GM23338 (cell line): Measurements from ENCODE around the gene NRN1.

Experiments
- CREB1 ChIP-seq: fragments of 250-450 bp; sonication (Bioruptor Pico); IDR thresholded peaks from 2 replicates; pipeline ENCODE4 v1.5.0; 2020; ENCODE audit warnings: low read depth, mild to moderate bottlenecking, moderate library complexity
- EZH2 ChIP-seq: fragments of 200-600 bp; sonication (generic); IDR thresholded peaks from one replicate; pipeline ENCODE4 v1.8.0; 2017; ENCODE audit warnings: antibody characterized with exemption, mild to moderate bottlenecking, low read depth; ENCODE audit not compliant: unreplicated experiment
- EZH2phosphoT487 ChIP-seq: fragments of 200-600 bp; sonication (generic); IDR thresholded peaks from one replicate; pipeline ENCODE4 v1.8.1; 2018; ENCODE audit warnings: antibody characterized with exemption; ENCODE audit not compliant: unreplicated experiment
- JUNB ChIP-seq: IDR thresholded peaks from one replicate; pipeline ENCODE4 v1.6.1; 2016; ENCODE audit warnings: antibody characterized with exemption; ENCODE audit not compliant: unreplicated experiment
- NANOG ChIP-seq: IDR thresholded peaks from 2 replicates; pipeline ENCODE4 v1.6.1; 2016; ENCODE audit warnings: antibody characterized with exemption, borderline replicate concordance
- POLR2AphosphoS5 ChIP-seq: IDR thresholded peaks from 2 replicates; pipeline ENCODE4 v1.6.1; 2016; ENCODE audit warnings: antibody characterized with exemption, low read depth
- STAT1 ChIP-seq: IDR thresholded peaks from one replicate; pipeline ENCODE4 v1.6.1; 2016; ENCODE audit warnings: antibody characterized with exemption; ENCODE audit not compliant: unreplicated experiment
- ZNF114 ChIP-seq: fragments of 250-450 bp; sonication (Bioruptor Pico); IDR thresholded peaks from 2 replicates; pipeline ENCODE4 v1.5.0; 2020; ENCODE audit warnings: mild to moderate bottlenecking, moderate library complexity
- ZNF331 ChIP-seq: fragments of 250-450 bp; sonication (Bioruptor Pico); IDR thresholded peaks from 2 replicates; pipeline ENCODE4 v1.5.0; 2020; ENCODE audit warnings: low read depth, mild to moderate bottlenecking, moderate library complexity
- TF ChIP-seq, protein P1 (sequence below), 2 experiments: fragments of 200-600 bp in 1 of 2; sonication (generic) in 1 of 2; conservative IDR thresholded peaks; 2 replicates each; pipeline versions ENCODE4 v1.5.1 to v1.6.1; 2016 to 2017; ENCODE audit warnings: antibody characterized with exemption in 2 of 2, low read depth in 2 of 2, mild to moderate bottlenecking in 2 of 2, moderate library complexity in 1 of 2
- TF ChIP-seq, protein P2 (sequence below): IDR thresholded peaks from one replicate; pipeline ENCODE4 v1.6.1; 2018; ENCODE audit warnings: antibody characterized with exemption; ENCODE audit not compliant: unreplicated experiment
- TF ChIP-seq, protein P3 (sequence below): IDR thresholded peaks from 2 replicates; pipeline ENCODE4 v1.6.1; 2016; ENCODE audit warnings: antibody characterized with exemption
- TF ChIP-seq, protein P4 (sequence below): fragments of 250-450 bp; sonication (Bioruptor Pico); IDR thresholded peaks from 2 replicates; pipeline ENCODE4 v1.5.0; 2020; ENCODE audit warnings: mild to moderate bottlenecking, moderate library complexity

DNA sequence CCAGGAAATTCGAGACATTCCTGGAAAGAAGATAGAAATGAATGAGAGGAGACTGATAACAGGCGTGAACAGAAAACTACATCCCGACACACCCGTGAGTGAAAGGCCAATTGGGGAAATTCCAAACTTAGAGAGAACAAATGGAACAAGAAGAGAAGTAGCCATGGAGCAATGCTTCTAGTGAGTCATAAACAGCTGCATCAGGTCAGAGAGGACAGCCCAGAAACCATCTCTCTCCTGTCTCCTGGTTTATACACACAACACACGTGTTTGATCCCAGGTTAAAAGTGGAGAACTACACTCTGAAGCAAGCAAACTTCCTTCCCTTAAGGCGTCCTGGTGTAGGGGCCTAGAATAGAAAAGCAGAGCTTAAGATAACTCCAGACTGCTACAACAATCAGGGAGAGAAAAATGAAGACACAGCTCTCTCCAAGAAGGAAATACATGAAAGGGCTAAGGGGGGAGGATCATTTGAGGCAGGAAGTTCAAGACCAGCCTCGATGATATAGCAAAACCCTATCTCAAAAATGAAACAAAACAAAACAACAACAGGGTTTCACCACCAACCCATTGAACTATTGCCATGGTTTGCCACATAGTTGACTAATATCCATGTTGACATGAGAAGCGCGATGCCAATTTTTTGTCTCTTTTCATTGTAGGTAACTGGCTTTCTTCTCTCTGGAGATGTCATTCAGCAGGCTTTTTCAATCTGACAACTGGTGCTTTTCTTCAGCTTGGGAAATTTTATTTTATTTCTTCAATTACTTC lies 26.9 kb downstream of the NRN1 start:
- TF ChIP-seq ZNF331 (CRISPR knock-in tag) (no peak), CREB1 (no peak), EZH2phosphoT487 (no peak), EZH2 (no peak), ZNF114 (CRISPR knock-in tag) (no peak), POLR2AphosphoS5 (no peak), NANOG (no peak), JUNB (no peak), STAT1 (no peak)
- TF ChIP-seq, protein P1, sequence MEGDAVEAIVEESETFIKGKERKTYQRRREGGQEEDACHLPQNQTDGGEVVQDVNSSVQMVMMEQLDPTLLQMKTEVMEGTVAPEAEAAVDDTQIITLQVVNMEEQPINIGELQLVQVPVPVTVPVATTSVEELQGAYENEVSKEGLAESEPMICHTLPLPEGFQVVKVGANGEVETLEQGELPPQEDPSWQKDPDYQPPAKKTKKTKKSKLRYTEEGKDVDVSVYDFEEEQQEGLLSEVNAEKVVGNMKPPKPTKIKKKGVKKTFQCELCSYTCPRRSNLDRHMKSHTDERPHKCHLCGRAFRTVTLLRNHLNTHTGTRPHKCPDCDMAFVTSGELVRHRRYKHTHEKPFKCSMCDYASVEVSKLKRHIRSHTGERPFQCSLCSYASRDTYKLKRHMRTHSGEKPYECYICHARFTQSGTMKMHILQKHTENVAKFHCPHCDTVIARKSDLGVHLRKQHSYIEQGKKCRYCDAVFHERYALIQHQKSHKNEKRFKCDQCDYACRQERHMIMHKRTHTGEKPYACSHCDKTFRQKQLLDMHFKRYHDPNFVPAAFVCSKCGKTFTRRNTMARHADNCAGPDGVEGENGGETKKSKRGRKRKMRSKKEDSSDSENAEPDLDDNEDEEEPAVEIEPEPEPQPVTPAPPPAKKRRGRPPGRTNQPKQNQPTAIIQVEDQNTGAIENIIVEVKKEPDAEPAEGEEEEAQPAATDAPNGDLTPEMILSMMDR (conservative IDR thresholded peaks at IDR 0.05; ENCODE audit: low read depth in 2 of 2), result no peak
- TF ChIP-seq, protein P2, sequence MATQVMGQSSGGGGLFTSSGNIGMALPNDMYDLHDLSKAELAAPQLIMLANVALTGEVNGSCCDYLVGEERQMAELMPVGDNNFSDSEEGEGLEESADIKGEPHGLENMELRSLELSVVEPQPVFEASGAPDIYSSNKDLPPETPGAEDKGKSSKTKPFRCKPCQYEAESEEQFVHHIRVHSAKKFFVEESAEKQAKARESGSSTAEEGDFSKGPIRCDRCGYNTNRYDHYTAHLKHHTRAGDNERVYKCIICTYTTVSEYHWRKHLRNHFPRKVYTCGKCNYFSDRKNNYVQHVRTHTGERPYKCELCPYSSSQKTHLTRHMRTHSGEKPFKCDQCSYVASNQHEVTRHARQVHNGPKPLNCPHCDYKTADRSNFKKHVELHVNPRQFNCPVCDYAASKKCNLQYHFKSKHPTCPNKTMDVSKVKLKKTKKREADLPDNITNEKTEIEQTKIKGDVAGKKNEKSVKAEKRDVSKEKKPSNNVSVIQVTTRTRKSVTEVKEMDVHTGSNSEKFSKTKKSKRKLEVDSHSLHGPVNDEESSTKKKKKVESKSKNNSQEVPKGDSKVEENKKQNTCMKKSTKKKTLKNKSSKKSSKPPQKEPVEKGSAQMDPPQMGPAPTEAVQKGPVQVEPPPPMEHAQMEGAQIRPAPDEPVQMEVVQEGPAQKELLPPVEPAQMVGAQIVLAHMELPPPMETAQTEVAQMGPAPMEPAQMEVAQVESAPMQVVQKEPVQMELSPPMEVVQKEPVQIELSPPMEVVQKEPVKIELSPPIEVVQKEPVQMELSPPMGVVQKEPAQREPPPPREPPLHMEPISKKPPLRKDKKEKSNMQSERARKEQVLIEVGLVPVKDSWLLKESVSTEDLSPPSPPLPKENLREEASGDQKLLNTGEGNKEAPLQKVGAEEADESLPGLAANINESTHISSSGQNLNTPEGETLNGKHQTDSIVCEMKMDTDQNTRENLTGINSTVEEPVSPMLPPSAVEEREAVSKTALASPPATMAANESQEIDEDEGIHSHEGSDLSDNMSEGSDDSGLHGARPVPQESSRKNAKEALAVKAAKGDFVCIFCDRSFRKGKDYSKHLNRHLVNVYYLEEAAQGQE, result no peak
- TF ChIP-seq, protein P3, sequence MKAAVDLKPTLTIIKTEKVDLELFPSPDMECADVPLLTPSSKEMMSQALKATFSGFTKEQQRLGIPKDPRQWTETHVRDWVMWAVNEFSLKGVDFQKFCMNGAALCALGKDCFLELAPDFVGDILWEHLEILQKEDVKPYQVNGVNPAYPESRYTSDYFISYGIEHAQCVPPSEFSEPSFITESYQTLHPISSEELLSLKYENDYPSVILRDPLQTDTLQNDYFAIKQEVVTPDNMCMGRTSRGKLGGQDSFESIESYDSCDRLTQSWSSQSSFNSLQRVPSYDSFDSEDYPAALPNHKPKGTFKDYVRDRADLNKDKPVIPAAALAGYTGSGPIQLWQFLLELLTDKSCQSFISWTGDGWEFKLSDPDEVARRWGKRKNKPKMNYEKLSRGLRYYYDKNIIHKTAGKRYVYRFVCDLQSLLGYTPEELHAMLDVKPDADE, result no peak
- TF ChIP-seq, protein P4, sequence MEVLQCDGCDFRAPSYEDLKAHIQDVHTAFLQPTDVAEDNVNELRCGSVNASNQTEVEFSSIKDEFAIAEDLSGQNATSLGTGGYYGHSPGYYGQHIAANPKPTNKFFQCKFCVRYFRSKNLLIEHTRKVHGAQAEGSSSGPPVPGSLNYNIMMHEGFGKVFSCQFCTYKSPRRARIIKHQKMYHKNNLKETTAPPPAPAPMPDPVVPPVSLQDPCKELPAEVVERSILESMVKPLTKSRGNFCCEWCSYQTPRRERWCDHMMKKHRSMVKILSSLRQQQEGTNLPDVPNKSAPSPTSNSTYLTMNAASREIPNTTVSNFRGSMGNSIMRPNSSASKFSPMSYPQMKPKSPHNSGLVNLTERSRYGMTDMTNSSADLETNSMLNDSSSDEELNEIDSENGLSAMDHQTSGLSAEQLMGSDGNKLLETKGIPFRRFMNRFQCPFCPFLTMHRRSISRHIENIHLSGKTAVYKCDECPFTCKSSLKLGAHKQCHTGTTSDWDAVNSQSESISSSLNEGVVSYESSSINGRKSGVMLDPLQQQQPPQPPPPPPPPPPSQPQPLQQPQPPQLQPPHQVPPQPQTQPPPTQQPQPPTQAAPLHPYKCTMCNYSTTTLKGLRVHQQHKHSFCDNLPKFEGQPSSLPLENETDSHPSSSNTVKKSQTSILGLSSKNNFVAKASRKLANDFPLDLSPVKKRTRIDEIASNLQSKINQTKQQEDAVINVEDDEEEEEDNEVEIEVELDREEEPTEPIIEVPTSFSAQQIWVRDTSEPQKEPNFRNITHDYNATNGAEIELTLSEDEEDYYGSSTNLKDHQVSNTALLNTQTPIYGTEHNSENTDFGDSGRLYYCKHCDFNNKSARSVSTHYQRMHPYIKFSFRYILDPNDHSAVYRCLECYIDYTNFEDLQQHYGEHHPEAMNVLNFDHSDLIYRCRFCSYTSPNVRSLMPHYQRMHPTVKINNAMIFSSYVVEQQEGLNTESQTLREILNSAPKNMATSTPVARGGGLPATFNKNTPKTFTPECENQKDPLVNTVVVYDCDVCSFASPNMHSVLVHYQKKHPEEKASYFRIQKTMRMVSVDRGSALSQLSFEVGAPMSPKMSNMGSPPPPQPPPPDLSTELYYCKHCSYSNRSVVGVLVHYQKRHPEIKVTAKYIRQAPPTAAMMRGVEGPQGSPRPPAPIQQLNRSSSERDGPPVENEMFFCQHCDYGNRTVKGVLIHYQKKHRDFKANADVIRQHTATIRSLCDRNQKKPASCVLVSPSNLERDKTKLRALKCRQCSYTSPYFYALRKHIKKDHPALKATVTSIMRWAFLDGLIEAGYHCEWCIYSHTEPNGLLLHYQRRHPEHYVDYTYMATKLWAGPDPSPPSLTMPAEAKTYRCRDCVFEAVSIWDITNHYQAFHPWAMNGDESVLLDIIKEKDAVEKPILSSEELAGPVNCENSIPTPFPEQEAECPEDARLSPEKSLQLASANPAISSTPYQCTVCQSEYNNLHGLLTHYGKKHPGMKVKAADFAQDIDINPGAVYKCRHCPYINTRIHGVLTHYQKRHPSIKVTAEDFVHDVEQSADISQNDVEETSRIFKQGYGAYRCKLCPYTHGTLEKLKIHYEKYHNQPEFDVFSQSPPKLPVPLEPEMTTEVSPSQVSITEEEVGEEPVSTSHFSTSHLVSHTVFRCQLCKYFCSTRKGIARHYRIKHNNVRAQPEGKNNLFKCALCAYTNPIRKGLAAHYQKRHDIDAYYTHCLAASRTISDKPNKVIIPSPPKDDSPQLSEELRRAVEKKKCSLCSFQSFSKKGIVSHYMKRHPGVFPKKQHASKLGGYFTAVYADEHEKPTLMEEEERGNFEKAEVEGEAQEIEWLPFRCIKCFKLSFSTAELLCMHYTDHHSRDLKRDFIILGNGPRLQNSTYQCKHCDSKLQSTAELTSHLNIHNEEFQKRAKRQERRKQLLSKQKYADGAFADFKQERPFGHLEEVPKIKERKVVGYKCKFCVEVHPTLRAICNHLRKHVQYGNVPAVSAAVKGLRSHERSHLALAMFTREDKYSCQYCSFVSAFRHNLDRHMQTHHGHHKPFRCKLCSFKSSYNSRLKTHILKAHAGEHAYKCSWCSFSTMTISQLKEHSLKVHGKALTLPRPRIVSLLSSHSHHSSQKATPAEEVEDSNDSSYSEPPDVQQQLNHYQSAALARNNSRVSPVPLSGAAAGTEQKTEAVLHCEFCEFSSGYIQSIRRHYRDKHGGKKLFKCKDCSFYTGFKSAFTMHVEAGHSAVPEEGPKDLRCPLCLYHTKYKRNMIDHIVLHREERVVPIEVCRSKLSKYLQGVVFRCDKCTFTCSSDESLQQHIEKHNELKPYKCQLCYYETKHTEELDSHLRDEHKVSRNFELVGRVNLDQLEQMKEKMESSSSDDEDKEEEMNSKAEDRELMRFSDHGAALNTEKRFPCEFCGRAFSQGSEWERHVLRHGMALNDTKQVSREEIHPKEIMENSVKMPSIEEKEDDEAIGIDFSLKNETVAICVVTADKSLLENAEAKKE (CRISPR knock-in tag), result no peak
